ENCODE data around the gene JARID2.

- TF ChIP-seq CTCF (IDR thresholded peaks at IDR 0.05): no peak
- TF ChIP-seq POLR2A (IDR thresholded peaks at IDR 0.05): no peak
Measured at GRCh38 chr6:15395087-15395486, 149.2 kb downstream of the JARID2 start.

Measured in Peyer's patch (tissue), 4 donors.